ENCODE results near the gene OXER1. TPM values are rescaled to one million over a fixed set of nuclear protein-coding genes. Genes with fewer than 3 reads are reported as not detected.
"Not testable (repeated sequence)": the region's sequence is repeated elsewhere in the genome, so short reads cannot be mapped to it uniquely, and the experiment has no call there.

The OXER1 gene
- total RNA-seq, 1 donor from 2014 or later = 0.19 TPM

GRCh38 chr2:42741140-42741539, 22.8 kb downstream of the OXER1 start:
- Mint-ChIP-seq H3K4me1 (peaks cover 6% of the 10 kb centered on the region), H3K27ac (no peak overlapping the region)
- intact Hi-C loops (cut with micrococcal nuclease) = no loop called here

DNA sequence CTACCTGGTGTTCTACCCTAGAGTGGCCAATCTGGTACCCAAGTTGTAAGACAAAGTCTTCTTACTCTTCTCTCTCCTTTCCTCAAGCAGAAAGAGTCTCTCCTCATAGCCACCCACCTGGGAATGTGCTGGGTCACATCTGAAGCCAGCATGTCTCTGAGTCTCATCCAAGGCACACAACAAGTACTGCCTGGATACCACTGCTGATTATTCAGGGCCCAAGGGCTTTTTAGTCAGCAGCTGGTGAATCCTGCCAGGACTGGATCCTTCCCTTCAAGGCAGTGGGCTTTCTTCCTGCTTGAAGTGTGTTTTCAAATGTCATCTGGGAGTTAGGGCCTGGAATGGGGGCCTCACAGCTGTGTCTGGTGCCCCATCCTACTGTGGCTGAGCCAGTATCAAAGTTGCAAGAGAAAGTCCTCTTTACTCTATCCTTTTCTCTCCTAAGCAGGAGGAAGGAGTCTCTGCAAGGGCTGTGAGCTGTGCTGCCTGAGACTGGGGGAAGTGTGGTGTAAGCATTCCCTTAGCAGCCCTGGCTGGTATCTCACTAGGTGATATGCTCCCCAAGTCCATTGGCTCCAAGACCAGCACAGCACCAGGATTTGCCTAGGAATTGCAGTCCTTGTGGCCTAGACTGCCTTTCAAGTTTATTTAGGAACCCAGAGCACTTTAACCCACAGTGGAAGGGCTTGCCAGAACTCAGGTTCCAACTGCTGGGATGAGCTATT, 27.2 kb downstream of the OXER1 start:
- no peak overlapping the region for H3K27ac Mint-ChIP-seq
- peaks cover 32% of the 10 kb centered on the region for H3K9me3 Mint-ChIP-seq
- no peaks in the 10 kb centered on the region for H3K27me3 Mint-ChIP-seq
- DNase-seq = no peak
- peaks cover 6% of the 10 kb centered on the region for H3K4me1 Mint-ChIP-seq
- H3K4me3 Mint-ChIP-seq = no peak overlapping the region
- intact Hi-C loops (cut with micrococcal nuclease) = no loop called here
- H3K36me3 Mint-ChIP-seq (ENCODE audit: low read depth) = peaks cover 76% of the 10 kb centered on the region

More at GRCh38 chr2:42741140-42741539, 22.8 kb downstream of the OXER1 start:
- DNase-seq = no peak
- Mint-ChIP-seq H3K27me3 (no peaks in the 10 kb centered on the region), H3K9me3 (peaks cover 5% of the 10 kb centered on the region), H3K4me3 (no peak overlapping the region), H3K36me3 (ENCODE audit: low read depth) (peaks cover 50% of the 10 kb centered on the region)

DNA sequence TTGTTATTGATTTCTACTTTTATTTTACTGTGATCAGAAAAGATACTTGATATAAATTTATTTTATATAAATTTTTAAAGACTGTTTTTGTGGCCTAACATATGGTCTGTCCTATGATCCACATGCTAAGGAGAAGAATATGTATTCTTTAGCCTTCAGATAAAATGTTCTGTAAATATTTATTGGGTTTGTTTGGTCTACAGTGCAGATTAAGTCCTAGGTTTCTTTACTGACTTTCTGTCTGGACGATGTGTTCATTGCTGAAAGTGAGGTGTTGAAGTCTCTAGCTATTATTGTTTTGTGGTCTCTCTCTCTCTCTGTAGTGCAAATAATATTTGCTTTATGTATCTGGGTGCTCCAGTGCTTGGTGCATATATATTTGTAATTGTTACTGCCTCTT, 30.1 kb downstream of the OXER1 start:
- no peak overlapping the region for H3K27ac Mint-ChIP-seq
- H3K4me1 Mint-ChIP-seq = no peaks in the 10 kb centered on the region
- DNase-seq = no peak
- no peaks in the 10 kb centered on the region for H3K27me3 Mint-ChIP-seq
- no peak overlapping the region for H3K4me3 Mint-ChIP-seq
- H3K36me3 Mint-ChIP-seq (ENCODE audit: low read depth) = peaks cover 75% of the 10 kb centered on the region
- intact Hi-C loops (cut with micrococcal nuclease) = no loop called here
- peaks cover 38% of the 10 kb centered on the region for H3K9me3 Mint-ChIP-seq

GRCh38 chr2:42731316-42731715, 32.6 kb downstream of the OXER1 start:
- H3K27me3 Mint-ChIP-seq; intact Hi-C loops (cut with micrococcal nuclease); DNase-seq; H3K4me3 Mint-ChIP-seq; H3K27ac Mint-ChIP-seq; H3K4me1 Mint-ChIP-seq: not testable (repeated sequence)
- Mint-ChIP-seq H3K9me3 (peaks cover 35% of the 10 kb centered on the region), H3K36me3 (ENCODE audit: low read depth) (peaks cover 59% of the 10 kb centered on the region)

GRCh38 chr2:42726680-42727079, 37.3 kb downstream of the OXER1 start:
- no peak overlapping the region for H3K4me3 Mint-ChIP-seq
- peaks cover 29% of the 10 kb centered on the region for H3K36me3 Mint-ChIP-seq (ENCODE audit: low read depth)
- H3K27me3 Mint-ChIP-seq = no peaks in the 10 kb centered on the region
- DNase-seq = no peak
- peaks cover 11% of the 10 kb centered on the region for H3K4me1 Mint-ChIP-seq
- H3K27ac Mint-ChIP-seq = no peak overlapping the region
- H3K9me3 Mint-ChIP-seq = peaks cover 6% of the 10 kb centered on the region
- intact Hi-C loops (cut with micrococcal nuclease) = no loop called here

- no peak for DNase-seq
- intact Hi-C loops (cut with micrococcal nuclease) = no loop called here
- Mint-ChIP-seq H3K4me3 (no peak overlapping the region), H3K4me1 (peaks cover 11% of the 10 kb centered on the region), H3K9me3 (peaks cover 6% of the 10 kb centered on the region), H3K27me3 (no peaks in the 10 kb centered on the region), H3K36me3 (ENCODE audit: low read depth) (peaks cover 22% of the 10 kb centered on the region), H3K27ac (no peak overlapping the region)
These were observed 38.3 kb downstream of the OXER1 start for GRCh38 chr2:42725657-42726056.

DNA sequence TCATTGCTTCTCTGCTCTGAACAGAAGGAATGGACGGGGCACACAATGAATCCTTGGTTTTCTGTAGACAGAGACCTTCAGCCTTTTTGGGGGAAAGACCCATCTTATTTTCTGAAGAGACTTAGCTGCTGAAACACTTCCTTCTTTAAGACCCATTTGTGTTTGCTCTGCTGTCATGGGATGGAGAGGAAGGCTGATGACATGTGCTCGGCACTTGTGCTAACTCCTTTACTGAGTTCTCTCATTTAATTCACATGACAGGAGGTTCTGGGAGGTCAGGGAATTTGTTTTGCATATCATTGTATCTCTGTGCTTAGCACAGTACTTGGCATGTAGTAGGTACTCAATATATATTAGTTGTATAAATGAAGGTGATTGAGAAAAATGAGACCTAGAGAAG, 39.0 kb downstream of the OXER1 start:
- intact Hi-C loops (cut with micrococcal nuclease) = no loop called here
- Mint-ChIP-seq H3K27me3 (no peaks in the 10 kb centered on the region), H3K9me3 (peaks cover 5% of the 10 kb centered on the region), H3K27ac (peak overlapping the region; percentile 22), H3K4me1 (peaks cover 11% of the 10 kb centered on the region), H3K4me3 (no peak overlapping the region), H3K36me3 (ENCODE audit: low read depth) (peaks cover 19% of the 10 kb centered on the region)
- no peak for DNase-seq

DNA sequence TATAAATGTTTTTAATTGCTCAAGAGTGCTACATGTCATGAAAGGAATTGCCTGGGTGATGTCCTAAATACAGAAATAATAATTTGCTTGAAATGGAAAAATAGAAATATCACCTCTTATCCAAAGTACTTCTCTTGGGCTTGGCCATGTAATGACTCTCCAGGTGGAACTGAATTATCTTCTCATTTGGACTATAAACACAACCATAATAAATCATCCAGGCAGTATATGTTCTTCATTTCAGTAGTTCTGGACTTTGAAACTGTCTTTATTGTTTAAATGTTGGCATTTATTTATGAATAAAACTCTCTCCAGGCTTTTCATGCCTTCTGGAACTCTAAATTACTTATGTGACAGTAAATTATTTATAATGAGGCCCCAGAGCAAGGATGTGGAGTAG, 40.5 kb downstream of the OXER1 start:
- intact Hi-C loops (cut with micrococcal nuclease) = loop anchor here (2.0 kb wide), 1 partner anchor 73 kb away; no protein-coding TSS in a partner anchor
- no peak overlapping the region for H3K4me3 Mint-ChIP-seq
- H3K9me3 Mint-ChIP-seq = no peaks in the 10 kb centered on the region
- no peak for DNase-seq
- peaks cover 12% of the 10 kb centered on the region for H3K36me3 Mint-ChIP-seq (ENCODE audit: low read depth)
- peaks cover 11% of the 10 kb centered on the region for H3K4me1 Mint-ChIP-seq
- H3K27ac Mint-ChIP-seq = no peak overlapping the region
- no peaks in the 10 kb centered on the region for H3K27me3 Mint-ChIP-seq

- no peaks in the 10 kb centered on the region for H3K9me3 Mint-ChIP-seq
- intact Hi-C loops (cut with micrococcal nuclease) = loop anchor here (2.0 kb wide), 1 partner anchor 74 kb away; no protein-coding TSS in a partner anchor
- no peaks in the 10 kb centered on the region for H3K27me3 Mint-ChIP-seq
- DNase-seq = peak; percentile 78
- peak overlapping the region; percentile 11 for H3K4me3 Mint-ChIP-seq
- peaks cover 12% of the 10 kb centered on the region for H3K36me3 Mint-ChIP-seq (ENCODE audit: low read depth)
- H3K27ac Mint-ChIP-seq = peak overlapping the region; percentile 70
- H3K4me1 Mint-ChIP-seq = peaks cover 11% of the 10 kb centered on the region
These were observed 41.4 kb downstream of the OXER1 start for GRCh38 chr2:42722320-42723190.

DNA sequence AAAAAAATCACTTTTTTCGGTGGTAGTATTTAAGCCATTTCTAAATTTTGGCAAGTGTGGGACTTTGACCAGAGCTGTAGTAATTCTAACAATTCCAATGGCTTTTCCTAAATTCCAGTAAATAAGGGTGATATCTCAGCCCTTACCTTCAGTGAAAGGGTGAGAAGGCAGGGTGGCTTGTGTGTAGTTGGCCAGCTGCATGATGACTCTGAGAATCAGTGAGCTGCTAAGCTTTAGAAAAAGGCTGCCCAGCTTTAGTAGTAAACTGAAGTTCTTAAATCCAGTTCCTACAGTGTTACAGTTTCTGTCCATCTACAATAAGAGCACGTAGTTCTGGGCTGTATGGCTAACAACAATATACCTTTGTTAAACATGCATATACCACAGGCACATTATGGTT, 42.0 kb downstream of the OXER1 start:
- H3K9me3 Mint-ChIP-seq = no peaks in the 10 kb centered on the region
- H3K4me1 Mint-ChIP-seq = peaks cover 11% of the 10 kb centered on the region
- peak overlapping the region; percentile 70 for H3K27ac Mint-ChIP-seq
- H3K27me3 Mint-ChIP-seq = no peaks in the 10 kb centered on the region
- H3K36me3 Mint-ChIP-seq (ENCODE audit: low read depth) = peaks cover 8% of the 10 kb centered on the region
- no peak overlapping the region for H3K4me3 Mint-ChIP-seq
- DNase-seq = no peak
- intact Hi-C loops (cut with micrococcal nuclease) = loop anchor here (2.0 kb wide), 1 partner anchor 75 kb away; no protein-coding TSS in a partner anchor

GRCh38 chr2:42714686-42715085, 49.2 kb downstream of the OXER1 start:
- no peak overlapping the region for H3K27ac Mint-ChIP-seq
- H3K9me3 Mint-ChIP-seq = no peaks in the 10 kb centered on the region
- no peaks in the 10 kb centered on the region for H3K4me1 Mint-ChIP-seq
- peak; percentile 44 for DNase-seq
- H3K36me3 Mint-ChIP-seq (ENCODE audit: low read depth) = no peaks in the 10 kb centered on the region
- H3K4me3 Mint-ChIP-seq = no peak overlapping the region
- intact Hi-C loops (cut with micrococcal nuclease) = no loop called here
- H3K27me3 Mint-ChIP-seq = no peaks in the 10 kb centered on the region

- Mint-ChIP-seq H3K4me3 (no peak overlapping the region), H3K27ac (no peak overlapping the region), H3K9me3 (no peaks in the 10 kb centered on the region), H3K36me3 (ENCODE audit: low read depth) (peaks cover 2% of the 10 kb centered on the region), H3K27me3 (no peaks in the 10 kb centered on the region), H3K4me1 (no peaks in the 10 kb centered on the region)
- intact Hi-C loops (cut with micrococcal nuclease) = no loop called here
- no peak for DNase-seq
These were observed 50.0 kb downstream of the OXER1 start for GRCh38 chr2:42713920-42714319.

DNA sequence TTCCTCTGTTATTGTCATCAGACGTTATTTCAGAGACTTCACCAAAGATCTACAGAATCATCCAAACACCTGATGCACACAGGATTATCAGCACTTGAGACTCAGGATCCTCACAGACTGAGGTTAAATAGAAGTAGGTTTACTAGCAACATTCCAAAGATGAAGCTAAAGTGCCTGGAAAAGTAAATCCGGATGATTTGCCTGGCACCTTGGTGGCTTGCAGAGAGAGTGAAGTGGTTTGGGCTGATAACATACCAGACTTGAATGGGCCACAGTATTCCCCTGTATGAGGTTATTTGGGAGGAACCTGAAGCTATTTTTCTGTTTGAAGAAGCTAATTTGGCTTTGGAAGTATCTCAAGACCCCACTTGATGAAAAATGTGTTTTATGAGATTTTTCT, 51.0 kb downstream of the OXER1 start:
- H3K4me1 Mint-ChIP-seq = no peaks in the 10 kb centered on the region
- H3K9me3 Mint-ChIP-seq = no peaks in the 10 kb centered on the region
- H3K4me3 Mint-ChIP-seq = no peak overlapping the region
- peaks cover 6% of the 10 kb centered on the region for H3K36me3 Mint-ChIP-seq (ENCODE audit: low read depth)
- no peak for DNase-seq
- H3K27me3 Mint-ChIP-seq = no peaks in the 10 kb centered on the region
- intact Hi-C loops (cut with micrococcal nuclease) = no loop called here
- no peak overlapping the region for H3K27ac Mint-ChIP-seq
